ENCODE data around the gene UNC13D.

The UNC13D gene

GRCh38 chr17:75836605-75837004 is 7.6 kb downstream of the UNC13D start:
- H3K27me3 Mint-ChIP-seq = no peaks in the 10 kb centered on the region
- no peak overlapping the region for H3K4me3 Mint-ChIP-seq
- peaks cover 22% of the 10 kb centered on the region for H3K36me3 Mint-ChIP-seq (ENCODE audit: low read depth)
- H3K4me1 Mint-ChIP-seq = peaks cover 33% of the 10 kb centered on the region
- DNase-seq (no peak), ATAC-seq (no peak)
- H3K27ac Mint-ChIP-seq = no peak overlapping the region
- H3K9me3 Mint-ChIP-seq = no peaks in the 10 kb centered on the region

GRCh38 chr17:75835654-75835987 is 8.6 kb downstream of the UNC13D start:
- peaks cover 22% of the 10 kb centered on the region for H3K36me3 Mint-ChIP-seq (ENCODE audit: low read depth)
- peaks cover 33% of the 10 kb centered on the region for H3K4me1 Mint-ChIP-seq
- H3K9me3 Mint-ChIP-seq = no peaks in the 10 kb centered on the region
- no peaks in the 10 kb centered on the region for H3K27me3 Mint-ChIP-seq
- no peak for DNase-seq
- H3K27ac Mint-ChIP-seq = no peak overlapping the region
- no peak for ATAC-seq
- H3K4me3 Mint-ChIP-seq = no peak overlapping the region

- Mint-ChIP-seq H3K9me3 (no peaks in the 10 kb centered on the region), H3K36me3 (ENCODE audit: low read depth) (peaks cover 26% of the 10 kb centered on the region), H3K27ac (no peak overlapping the region), H3K27me3 (no peaks in the 10 kb centered on the region), H3K4me1 (peaks cover 33% of the 10 kb centered on the region), H3K4me3 (no peak overlapping the region)
- ATAC-seq (no peak), DNase-seq (no peak)
Measured at GRCh38 chr17:75834928-75835653, 9.1 kb downstream of the UNC13D start.

- Mint-ChIP-seq H3K4me3 (no peak overlapping the region), H3K36me3 (ENCODE audit: low read depth) (peaks cover 31% of the 10 kb centered on the region), H3K9me3 (no peaks in the 10 kb centered on the region), H3K27ac (no peak overlapping the region), H3K27me3 (no peaks in the 10 kb centered on the region), H3K4me1 (peaks cover 33% of the 10 kb centered on the region)
- DNase-seq = no peak
- no peak for ATAC-seq
Measured at GRCh38 chr17:75834279-75834920, 9.8 kb downstream of the UNC13D start.

- Mint-ChIP-seq H3K4me1 (peaks cover 39% of the 10 kb centered on the region), H3K9me3 (no peaks in the 10 kb centered on the region), H3K27ac (peak overlapping the region; percentile 95), H3K36me3 (ENCODE audit: low read depth) (peaks cover 30% of the 10 kb centered on the region), H3K27me3 (no peaks in the 10 kb centered on the region), H3K4me3 (peak overlapping the region; percentile 75)
- DNase-seq (peak; percentile 26), ATAC-seq (peak; percentile 17)
Measured at GRCh38 chr17:75832652-75833400, 11.4 kb downstream of the UNC13D start.

- no peaks in the 10 kb centered on the region for H3K27me3 Mint-ChIP-seq
- peak; percentile 68 for ATAC-seq
- peak; percentile 59 for DNase-seq
- peaks cover 26% of the 10 kb centered on the region for H3K36me3 Mint-ChIP-seq (ENCODE audit: low read depth)
- H3K4me3 Mint-ChIP-seq = peak overlapping the region; percentile 75
- peak overlapping the region; percentile 95 for H3K27ac Mint-ChIP-seq
- no peaks in the 10 kb centered on the region for H3K9me3 Mint-ChIP-seq
- H3K4me1 Mint-ChIP-seq = peaks cover 40% of the 10 kb centered on the region
Measured at GRCh38 chr17:75832164-75832651, 12.0 kb downstream of the UNC13D start.

GRCh38 chr17:75831032-75831571 is 13.1 kb downstream of the UNC13D start:
- Mint-ChIP-seq H3K4me3 (no peak overlapping the region), H3K27ac (no peak overlapping the region), H3K27me3 (no peaks in the 10 kb centered on the region), H3K4me1 (peaks cover 40% of the 10 kb centered on the region), H3K36me3 (ENCODE audit: low read depth) (peaks cover 26% of the 10 kb centered on the region), H3K9me3 (no peaks in the 10 kb centered on the region)
- ATAC-seq = no peak
- DNase-seq = no peak

GRCh38 chr17:75830164-75831031 is 13.8 kb downstream of the UNC13D start:
- H3K27me3 Mint-ChIP-seq = no peaks in the 10 kb centered on the region
- H3K27ac Mint-ChIP-seq = no peak overlapping the region
- DNase-seq = peak; percentile 54
- H3K4me3 Mint-ChIP-seq = no peak overlapping the region
- H3K9me3 Mint-ChIP-seq = no peaks in the 10 kb centered on the region
- no peak for ATAC-seq
- peaks cover 40% of the 10 kb centered on the region for H3K4me1 Mint-ChIP-seq
- H3K36me3 Mint-ChIP-seq (ENCODE audit: low read depth) = peaks cover 26% of the 10 kb centered on the region

GRCh38 chr17:75829747-75830146 is 14.5 kb downstream of the UNC13D start:
- H3K4me1 Mint-ChIP-seq = peaks cover 37% of the 10 kb centered on the region
- H3K36me3 Mint-ChIP-seq (ENCODE audit: low read depth) = peaks cover 26% of the 10 kb centered on the region
- H3K27ac Mint-ChIP-seq = no peak overlapping the region
- H3K4me3 Mint-ChIP-seq = no peak overlapping the region
- ATAC-seq (no peak), DNase-seq (no peak)
- no peaks in the 10 kb centered on the region for H3K27me3 Mint-ChIP-seq
- no peaks in the 10 kb centered on the region for H3K9me3 Mint-ChIP-seq

- DNase-seq = no peak
- no peaks in the 10 kb centered on the region for H3K27me3 Mint-ChIP-seq
- H3K9me3 Mint-ChIP-seq = no peaks in the 10 kb centered on the region
- no peak overlapping the region for H3K4me3 Mint-ChIP-seq
- no peak for ATAC-seq
- peaks cover 20% of the 10 kb centered on the region for H3K36me3 Mint-ChIP-seq (ENCODE audit: low read depth)
- no peak overlapping the region for H3K27ac Mint-ChIP-seq
- peaks cover 27% of the 10 kb centered on the region for H3K4me1 Mint-ChIP-seq
Measured at GRCh38 chr17:75828741-75829140, 15.5 kb downstream of the UNC13D start.

GRCh38 chr17:75828076-75828400 is 16.2 kb downstream of the UNC13D start:
- Mint-ChIP-seq H3K36me3 (ENCODE audit: low read depth) (peaks cover 15% of the 10 kb centered on the region), H3K27ac (peak overlapping the region; percentile 67), H3K4me3 (no peak overlapping the region), H3K9me3 (no peaks in the 10 kb centered on the region), H3K27me3 (no peaks in the 10 kb centered on the region), H3K4me1 (peaks cover 20% of the 10 kb centered on the region)
- DNase-seq (no peak), ATAC-seq (no peak)

GRCh38 chr17:75827308-75828075 is 16.7 kb downstream of the UNC13D start:
- H3K36me3 Mint-ChIP-seq (ENCODE audit: low read depth) = peaks cover 14% of the 10 kb centered on the region
- ATAC-seq (peak; percentile 44), DNase-seq (peak; percentile 69)
- H3K27ac Mint-ChIP-seq = peak overlapping the region; percentile 67
- H3K9me3 Mint-ChIP-seq = no peaks in the 10 kb centered on the region
- peaks cover 16% of the 10 kb centered on the region for H3K4me1 Mint-ChIP-seq
- H3K27me3 Mint-ChIP-seq = no peaks in the 10 kb centered on the region
- H3K4me3 Mint-ChIP-seq = no peak overlapping the region

GRCh38 chr17:75826561-75827307 is 17.5 kb downstream of the UNC13D start:
- no peak overlapping the region for H3K4me3 Mint-ChIP-seq
- no peaks in the 10 kb centered on the region for H3K27me3 Mint-ChIP-seq
- H3K27ac Mint-ChIP-seq = no peak overlapping the region
- H3K36me3 Mint-ChIP-seq (ENCODE audit: low read depth) = peaks cover 9% of the 10 kb centered on the region
- H3K4me1 Mint-ChIP-seq = peaks cover 16% of the 10 kb centered on the region
- no peak for ATAC-seq
- no peak for DNase-seq
- no peaks in the 10 kb centered on the region for H3K9me3 Mint-ChIP-seq

Data from activated naive CD8-positive, alpha-beta T cell treated with anti-CD3 and anti-CD28 coated beads, Interleukin-2, amount 50 U/mL, for 24 hours (primary cell).